Loucy (cell line): ENCODE results near the gene SNX13.

Source experiments
- H2AFZ ChIP-seq: fragments of 200-600 bp; sonication (generic); 2 replicates; pipeline ENCODE4 v1.6.0; 2016; ENCODE audit warnings: antibody characterized with exemption, mild to moderate bottlenecking, low read length, moderate library complexity
- H3F3A ChIP-seq: fragments of 200-600 bp; 2 replicates; pipeline ENCODE4 v1.6.0; 2016; ENCODE audit warnings: antibody characterized with exemption, low read depth, mild to moderate bottlenecking
- H3K27me3 ChIP-seq: fragments of 200-600 bp; sonication (generic); 2 replicates; pipeline ENCODE4 v1.6.1; 2014; ENCODE audit warnings: low read length, mild to moderate bottlenecking; ENCODE audit not compliant: insufficient read depth, poor library complexity, severe bottlenecking
- H3K36me3 ChIP-seq: fragments of 200-600 bp; sonication (generic); 2 replicates; pipeline ENCODE4 v1.6.1; 2016; ENCODE audit warnings: low read length; ENCODE audit not compliant: insufficient read depth
- H3K4me1 ChIP-seq: fragments of 200-600 bp; sonication (generic); 2 replicates; pipeline ENCODE4 v1.5.1; 2014; ENCODE audit warnings: low read length, mild to moderate bottlenecking; ENCODE audit not compliant: insufficient read depth, poor library complexity, severe bottlenecking
- H3K4me2 ChIP-seq: fragments of 200-600 bp; sonication (generic); 2 replicates; pipeline ENCODE4 v1.6.0; 2014; ENCODE audit warnings: antibody characterized with exemption, low read length, low read depth, mild to moderate bottlenecking; ENCODE audit not compliant: poor library complexity, severe bottlenecking
- H3K4me3 ChIP-seq: fragments of 200-600 bp; sonication (generic); 2 replicates; pipeline ENCODE4 v1.5.1; 2014; ENCODE audit warnings: low read length, mild to moderate bottlenecking, mixed read lengths; ENCODE audit not compliant: poor library complexity, severe bottlenecking
- H3K79me2 ChIP-seq: fragments of 200-600 bp; sonication (generic); 2 replicates; pipeline ENCODE4 v1.6.1; 2014; ENCODE audit warnings: low read length; ENCODE audit not compliant: insufficient read depth
- H3K9ac ChIP-seq: fragments of 200-600 bp; sonication (generic); 2 replicates; pipeline ENCODE4 v1.6.0; 2014; ENCODE audit warnings: mild to moderate bottlenecking, low read depth, low read length, moderate library complexity; ENCODE audit not compliant: poor library complexity, severe bottlenecking
- H3K9me2 ChIP-seq: fragments of 200-600 bp; sonication (generic); replicated peaks from 2 replicates; pipeline ENCODE4 v1.6.1; 2016; ENCODE audit warnings: low read depth, low read length, mixed read lengths
- H3K9me3 ChIP-seq: fragments of 200-600 bp; sonication (generic); 2 replicates; pipeline ENCODE4 v1.6.1; 2014; ENCODE audit warnings: mild to moderate bottlenecking, antibody characterized with exemption, low read length, low read depth; ENCODE audit not compliant: insufficient read depth
- H4K20me1 ChIP-seq: fragments of 200-600 bp; sonication (generic); 2 replicates; pipeline ENCODE4 v1.6.0; 2014; ENCODE audit warnings: antibody characterized with exemption, low read length, mild to moderate bottlenecking; ENCODE audit not compliant: insufficient read depth, poor library complexity, severe bottlenecking
- EZH2phosphoT487 ChIP-seq: fragments of 200-600 bp; IDR thresholded peaks from 2 replicates; pipeline ENCODE4 v1.6.1; 2018; ENCODE audit warnings: antibody characterized with exemption, mild to moderate bottlenecking, moderate library complexity, borderline replicate concordance
- TF ChIP-seq, protein P1 (sequence below): fragments of 200-600 bp; sonication (generic); conservative IDR thresholded peaks from 2 replicates; pipeline ENCODE4 v1.5.1; 2014; ENCODE audit warnings: mild to moderate bottlenecking, antibody characterized with exemption, low read length

The SNX13 gene

DNA sequence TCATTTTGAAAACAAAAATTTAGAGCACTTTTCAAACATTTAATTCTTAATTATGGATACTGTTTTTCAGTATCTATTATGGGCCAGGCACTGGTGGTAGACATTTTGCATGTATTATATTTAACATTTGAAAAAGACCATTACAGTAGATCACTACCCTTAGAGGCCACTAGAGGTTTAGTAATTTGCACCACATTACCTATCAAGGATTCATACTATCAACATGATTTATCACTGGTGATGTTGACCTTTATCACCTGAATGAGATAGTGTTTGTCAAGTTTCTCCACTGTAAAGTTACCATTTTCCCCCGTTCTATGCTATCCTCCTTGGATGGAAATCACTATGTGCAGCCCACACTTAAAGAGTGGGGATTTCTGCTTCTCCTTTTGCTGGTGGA lies 4.4 kb upstream of the SNX13 start:
- Histone ChIP-seq H3F3A (no peaks in the 10 kb centered on the region), H3K27me3 (no peaks in the 10 kb centered on the region), H3K9me2 (no peaks in the 10 kb centered on the region), H3K4me3 (no peak overlapping the region), H3K79me2 (peaks cover 4% of the 10 kb centered on the region; the same call in 1 of the 2 replicates), H2AFZ (no peak overlapping the region), H3K4me1 (peaks cover 15% of the 10 kb centered on the region), H3K4me2 (no peak overlapping the region), H3K9me3 (no peaks in the 10 kb centered on the region), H3K36me3 (no peaks in the 10 kb centered on the region), H4K20me1 (no peaks in the 10 kb centered on the region), H3K9ac (no peak overlapping the region)
- TF ChIP-seq, protein P1, sequence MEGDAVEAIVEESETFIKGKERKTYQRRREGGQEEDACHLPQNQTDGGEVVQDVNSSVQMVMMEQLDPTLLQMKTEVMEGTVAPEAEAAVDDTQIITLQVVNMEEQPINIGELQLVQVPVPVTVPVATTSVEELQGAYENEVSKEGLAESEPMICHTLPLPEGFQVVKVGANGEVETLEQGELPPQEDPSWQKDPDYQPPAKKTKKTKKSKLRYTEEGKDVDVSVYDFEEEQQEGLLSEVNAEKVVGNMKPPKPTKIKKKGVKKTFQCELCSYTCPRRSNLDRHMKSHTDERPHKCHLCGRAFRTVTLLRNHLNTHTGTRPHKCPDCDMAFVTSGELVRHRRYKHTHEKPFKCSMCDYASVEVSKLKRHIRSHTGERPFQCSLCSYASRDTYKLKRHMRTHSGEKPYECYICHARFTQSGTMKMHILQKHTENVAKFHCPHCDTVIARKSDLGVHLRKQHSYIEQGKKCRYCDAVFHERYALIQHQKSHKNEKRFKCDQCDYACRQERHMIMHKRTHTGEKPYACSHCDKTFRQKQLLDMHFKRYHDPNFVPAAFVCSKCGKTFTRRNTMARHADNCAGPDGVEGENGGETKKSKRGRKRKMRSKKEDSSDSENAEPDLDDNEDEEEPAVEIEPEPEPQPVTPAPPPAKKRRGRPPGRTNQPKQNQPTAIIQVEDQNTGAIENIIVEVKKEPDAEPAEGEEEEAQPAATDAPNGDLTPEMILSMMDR: peak; percentile 51
- TF ChIP-seq EZH2phosphoT487: no peak

- TF ChIP-seq, protein P1: no peak
- no peak for TF ChIP-seq EZH2phosphoT487
- H4K20me1 ChIP-seq: peaks cover 5% of the 10 kb centered on the region
- peaks cover 26% of the 10 kb centered on the region for H3K4me1 ChIP-seq
- no peak overlapping the region for H3K4me2 ChIP-seq
- no peaks in the 10 kb centered on the region for H3F3A ChIP-seq
- H3K9me3 ChIP-seq: no peaks in the 10 kb centered on the region
- no peaks in the 10 kb centered on the region for H3K27me3 ChIP-seq
- no peak overlapping the region for H2AFZ ChIP-seq
- no peaks in the 10 kb centered on the region for H3K9me2 ChIP-seq
- H3K9ac ChIP-seq: no peak overlapping the region
- H3K79me2 ChIP-seq: peaks cover 20% of the 10 kb centered on the region
- H3K36me3 ChIP-seq: no peaks in the 10 kb centered on the region
- no peak overlapping the region for H3K4me3 ChIP-seq
Observed at GRCh38 chr7:17943006-17943405, 2.7 kb upstream of the SNX13 start.

GRCh38 chr7:17942231-17942630 lies 1.9 kb upstream of the SNX13 start:
- Histone ChIP-seq H3K79me2 (peaks cover 28% of the 10 kb centered on the region), H3K4me1 (peaks cover 30% of the 10 kb centered on the region), H3K4me3 (no peak overlapping the region), H2AFZ (no peak overlapping the region), H3F3A (no peaks in the 10 kb centered on the region), H3K9ac (no peak overlapping the region), H3K27me3 (no peaks in the 10 kb centered on the region), H3K4me2 (no peak overlapping the region), H4K20me1 (peaks cover 5% of the 10 kb centered on the region), H3K36me3 (no peaks in the 10 kb centered on the region), H3K9me3 (no peaks in the 10 kb centered on the region), H3K9me2 (no peaks in the 10 kb centered on the region)
- TF ChIP-seq, protein P1: no peak
- TF ChIP-seq EZH2phosphoT487: no peak
